Stimulated activated CD8-positive, alpha-beta memory T cell treated with anti-CD3 and anti-CD28 coated beads, Interleukin-15, amount 100 ng/mL, for 4 hours (primary cell): ENCODE results near the gene TYW1.
"Not testable (repeated sequence)": the region's sequence is repeated elsewhere in the genome, so short reads cannot be mapped to it uniquely, and the experiment has no call there.

Experiments used
- DNase-seq, 2 donors: peaks; one replicate each; pipeline ENCODE4 v3.0.0-alpha.2; 2020; ENCODE audit warnings: low read depth in 2 of 2

The TYW1 gene, protein sequence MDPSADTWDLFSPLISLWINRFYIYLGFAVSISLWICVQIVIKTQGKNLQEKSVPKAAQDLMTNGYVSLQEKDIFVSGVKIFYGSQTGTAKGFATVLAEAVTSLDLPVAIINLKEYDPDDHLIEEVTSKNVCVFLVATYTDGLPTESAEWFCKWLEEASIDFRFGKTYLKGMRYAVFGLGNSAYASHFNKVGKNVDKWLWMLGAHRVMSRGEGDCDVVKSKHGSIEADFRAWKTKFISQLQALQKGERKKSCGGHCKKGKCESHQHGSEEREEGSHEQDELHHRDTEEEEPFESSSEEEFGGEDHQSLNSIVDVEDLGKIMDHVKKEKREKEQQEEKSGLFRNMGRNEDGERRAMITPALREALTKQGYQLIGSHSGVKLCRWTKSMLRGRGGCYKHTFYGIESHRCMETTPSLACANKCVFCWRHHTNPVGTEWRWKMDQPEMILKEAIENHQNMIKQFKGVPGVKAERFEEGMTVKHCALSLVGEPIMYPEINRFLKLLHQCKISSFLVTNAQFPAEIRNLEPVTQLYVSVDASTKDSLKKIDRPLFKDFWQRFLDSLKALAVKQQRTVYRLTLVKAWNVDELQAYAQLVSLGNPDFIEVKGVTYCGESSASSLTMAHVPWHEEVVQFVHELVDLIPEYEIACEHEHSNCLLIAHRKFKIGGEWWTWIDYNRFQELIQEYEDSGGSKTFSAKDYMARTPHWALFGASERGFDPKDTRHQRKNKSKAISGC

DNA sequence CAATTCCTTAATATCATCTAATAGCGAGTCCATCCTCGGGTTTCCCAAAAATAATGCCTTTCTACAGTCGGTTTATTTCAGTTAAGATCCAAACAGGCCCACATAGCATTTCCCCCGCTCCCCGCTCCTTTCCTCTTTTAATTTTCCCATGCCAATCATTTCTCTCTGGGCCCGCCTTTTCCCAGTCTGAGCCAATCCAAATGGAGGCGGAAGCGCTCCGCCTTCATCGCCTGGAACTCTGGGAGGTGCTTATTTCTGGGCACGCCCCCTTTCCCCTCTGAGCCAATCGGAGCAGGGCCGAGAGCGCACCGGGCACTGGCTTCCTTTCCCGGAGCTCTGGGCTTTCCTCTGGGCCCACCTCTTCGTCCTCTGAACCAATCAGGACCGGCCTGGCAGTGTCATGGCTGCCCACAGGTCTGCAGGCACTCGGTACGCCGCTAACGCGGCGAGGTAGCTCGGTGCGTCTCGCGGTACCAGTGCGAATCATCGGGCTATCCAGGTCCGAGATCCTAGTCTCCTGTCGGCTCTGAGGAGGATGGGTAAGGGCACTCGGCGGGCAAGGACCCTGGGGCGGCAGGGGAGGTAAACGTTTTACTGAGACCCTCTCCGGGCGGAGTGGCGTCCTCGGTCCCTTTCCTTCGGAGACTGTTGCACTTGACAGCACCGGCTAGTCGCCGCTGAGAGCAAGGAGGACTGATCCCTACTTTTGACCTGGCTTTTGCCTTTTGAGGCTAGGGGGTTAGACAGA is at the start of gene TYW1:
TSS of gene TYW1 (plus strand) at position 390 of the 748 bp plus-strand sequence. CDS start at position 536, 146 bp downstream.
- peak; percentile 92 to 97 for DNase-seq

GRCh38 chr7:66948480-66949109 is 48.0 kb upstream of the TYW1 start:
- DNase-seq, result no peak

- no peak for DNase-seq
Observed at GRCh38 chr7:66950311-66950710, 46.3 kb upstream of the TYW1 start.

GRCh38 chr7:66950763-66951162 is 45.9 kb upstream of the TYW1 start:
- DNase-seq, result no peak

DNA sequence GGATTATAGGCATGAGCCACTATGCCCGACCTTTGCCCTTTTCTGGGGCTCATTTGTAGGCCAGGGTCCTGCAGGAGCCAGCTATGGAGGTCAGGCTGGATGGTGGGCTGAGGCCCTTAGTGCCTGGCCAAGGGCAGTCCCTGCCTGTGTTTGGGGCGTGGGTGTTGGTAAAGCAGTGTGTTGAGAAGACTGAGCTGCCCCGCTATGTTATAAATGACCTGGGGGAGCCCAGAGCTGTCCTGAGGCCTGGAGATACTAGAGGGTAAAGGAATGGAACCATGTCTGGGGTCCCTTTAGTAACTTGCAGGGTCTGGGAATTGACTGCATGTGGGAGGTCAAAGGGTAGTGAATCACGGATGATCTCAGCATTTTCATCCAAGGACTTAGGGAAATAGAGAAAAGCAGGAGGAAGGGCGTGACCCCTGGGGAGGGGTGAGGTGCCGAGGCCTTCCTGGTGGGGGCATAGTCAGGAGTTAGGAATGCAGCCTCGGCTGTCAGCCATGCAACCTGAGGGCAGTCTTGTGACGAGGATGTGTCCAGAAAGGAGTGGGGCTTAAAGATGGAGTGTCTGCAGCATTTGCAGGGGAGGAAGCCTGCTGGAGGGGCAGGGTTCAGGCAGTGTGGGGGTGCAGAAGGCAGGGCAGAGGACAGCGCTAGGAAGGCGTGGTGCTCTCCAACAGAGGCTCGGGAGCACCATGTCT is 44.1 kb upstream of the TYW1 start:
- no peak for DNase-seq

DNA sequence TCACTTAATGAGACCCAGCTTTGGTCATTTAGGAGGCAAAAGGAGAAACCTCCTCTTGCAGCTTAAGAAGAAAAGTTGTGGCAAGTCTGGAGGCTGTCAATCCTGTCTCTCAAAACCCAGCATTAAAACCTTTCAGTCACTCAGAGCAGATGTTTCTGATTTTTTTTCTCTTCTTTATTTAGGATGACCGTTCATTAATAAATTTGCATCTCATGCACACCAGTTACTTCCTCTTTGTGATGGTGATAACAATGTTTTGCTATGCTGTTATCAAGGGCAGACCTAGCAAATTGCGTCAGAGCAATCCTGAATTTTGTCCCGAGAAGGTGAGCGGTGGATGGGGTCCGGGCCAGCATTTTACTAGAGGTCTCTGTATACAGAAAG is 43.6 kb upstream of the TYW1 start:
- no peak for DNase-seq

DNA sequence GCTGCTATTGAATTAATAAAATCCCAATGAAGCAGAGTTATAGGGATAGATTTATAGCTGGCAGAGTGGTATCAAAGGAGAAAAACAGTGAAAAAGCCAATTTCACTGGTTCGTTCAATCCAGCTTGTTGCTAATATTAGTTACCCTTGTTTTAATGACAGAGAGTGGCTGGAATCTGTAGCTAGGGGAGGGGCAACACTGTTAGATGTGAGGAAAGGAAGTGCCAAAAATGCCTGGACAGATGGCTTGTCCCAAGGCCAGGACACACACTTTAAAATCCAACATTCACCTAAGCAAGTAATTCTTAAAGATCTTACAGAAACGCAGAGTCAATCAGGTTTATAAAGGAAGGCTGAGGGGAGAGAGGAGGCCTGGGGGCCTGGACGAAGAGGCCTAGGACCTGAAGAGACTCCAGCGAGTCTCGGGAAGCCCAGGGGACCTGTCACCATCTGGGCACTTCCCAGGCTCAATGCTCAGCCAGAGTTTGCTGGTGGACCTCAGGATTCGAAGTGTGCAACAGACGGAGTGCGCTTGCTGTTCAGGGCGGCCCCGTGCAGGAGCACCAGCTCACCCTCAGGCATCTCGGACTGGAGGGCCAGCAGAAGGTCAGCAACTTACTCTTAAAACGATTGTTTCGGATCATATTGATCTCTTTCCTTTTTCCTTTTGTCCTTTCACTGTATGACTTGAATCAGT is 38.9 kb upstream of the TYW1 start:
- no peak for DNase-seq

GRCh38 chr7:66958538-66959350 is 37.9 kb upstream of the TYW1 start:
- no peak for DNase-seq

DNA sequence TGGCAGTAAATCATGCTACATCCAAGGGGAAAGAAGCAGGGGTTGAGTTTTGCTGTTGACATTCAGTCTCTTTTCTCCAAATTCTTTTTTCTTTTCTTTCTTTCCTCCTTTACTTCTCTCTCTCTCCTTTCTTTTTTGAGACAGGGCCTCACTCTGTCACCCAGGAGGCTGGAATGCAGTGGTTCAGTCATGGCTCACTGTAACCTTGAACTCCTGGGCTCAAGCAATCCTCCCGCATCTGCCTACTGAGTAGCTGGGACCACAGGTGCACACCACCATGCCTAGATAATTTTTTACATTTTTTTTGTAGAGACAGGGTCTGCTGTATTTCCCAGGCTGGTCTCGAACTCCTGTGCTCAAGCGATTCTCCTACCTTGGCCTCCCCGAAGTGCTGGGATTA is 36.4 kb upstream of the TYW1 start:
- DNase-seq, result no peak

- DNase-seq, result no peak
Observed at GRCh38 chr7:66961096-66961495, 35.5 kb upstream of the TYW1 start.

DNA sequence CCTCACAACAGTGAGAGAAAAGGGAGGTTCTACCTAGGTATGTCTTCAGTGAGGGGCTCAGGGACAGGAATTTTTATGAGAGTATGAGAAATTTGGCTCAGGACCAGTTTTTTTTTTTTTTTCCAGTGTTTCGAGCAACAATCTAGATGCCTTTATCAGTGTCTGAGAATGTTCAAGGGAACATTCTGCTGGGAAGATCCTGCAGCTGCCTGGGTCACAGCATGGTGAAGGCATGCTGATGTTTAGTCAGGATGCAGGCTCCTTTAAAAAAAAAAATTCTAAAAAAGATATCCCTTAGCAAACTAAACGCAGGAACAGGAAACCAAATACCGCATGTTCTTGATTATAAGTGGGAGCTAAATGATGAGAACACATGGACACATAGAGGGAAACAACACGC is 32.2 kb upstream of the TYW1 start:
- DNase-seq, result no peak

DNA sequence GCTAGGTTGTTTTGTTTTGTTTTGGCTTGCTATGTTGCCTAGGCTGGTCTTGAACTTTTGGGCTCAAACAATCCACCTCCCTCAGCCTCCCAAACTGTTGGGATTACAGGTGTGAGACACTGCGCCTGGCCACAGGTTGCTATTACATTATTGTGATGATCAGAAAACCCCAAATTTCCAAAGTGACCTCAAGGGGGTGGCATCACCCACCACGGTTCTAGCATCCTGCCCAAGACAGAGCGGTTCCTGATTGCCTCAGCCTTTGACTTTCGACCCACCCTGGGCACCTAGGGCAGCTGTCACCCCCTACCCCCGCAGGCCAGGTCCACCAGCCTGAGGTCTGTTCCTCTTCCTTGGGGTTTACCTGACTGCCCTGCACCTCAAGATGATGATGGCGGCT is 29.6 kb upstream of the TYW1 start:
- no peak for DNase-seq

DNA sequence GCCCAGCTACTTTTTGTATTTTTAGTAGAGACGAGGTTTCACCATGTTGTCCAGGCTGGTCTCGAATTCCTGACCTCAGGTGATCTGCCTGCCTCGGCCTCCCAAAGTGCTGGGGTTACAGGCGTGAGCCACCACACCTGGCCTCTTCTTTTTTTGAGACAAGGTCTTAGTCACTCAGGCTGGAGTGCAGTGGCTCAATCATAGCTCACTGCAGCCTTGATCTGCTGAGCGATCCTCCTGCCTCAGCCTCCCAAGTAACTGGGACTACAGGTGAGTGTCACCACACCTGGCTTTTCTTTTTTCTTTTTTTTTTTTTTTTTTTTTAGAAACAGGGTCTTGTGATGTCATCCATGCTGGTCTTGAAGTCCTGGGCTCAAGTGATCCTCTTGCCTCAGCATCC is 27.6 kb upstream of the TYW1 start:
- not testable (repeated sequence) for DNase-seq

DNA sequence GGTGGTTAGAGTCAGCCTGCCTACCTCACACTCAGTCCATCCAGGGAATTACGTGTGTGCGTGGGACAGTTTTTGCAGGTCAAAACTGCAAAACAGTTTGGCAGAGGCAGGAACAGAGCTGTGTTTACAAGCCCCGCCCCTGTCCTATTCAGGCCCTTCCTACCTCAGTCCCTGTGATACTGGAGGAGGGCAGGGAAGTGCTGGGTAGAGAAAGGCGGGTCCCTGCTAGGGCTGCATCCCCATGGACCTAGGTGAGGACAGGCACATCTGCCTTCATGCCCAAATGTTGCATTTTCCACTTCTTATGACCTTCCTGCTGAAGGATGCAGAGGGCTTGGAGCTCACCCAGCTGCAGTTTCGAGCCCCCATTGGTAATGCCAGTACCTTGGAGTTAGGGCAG is 26.3 kb upstream of the TYW1 start:
- no peak for DNase-seq

GRCh38 chr7:66974986-66975590 is 21.5 kb upstream of the TYW1 start:
- DNase-seq, result no peak

DNA sequence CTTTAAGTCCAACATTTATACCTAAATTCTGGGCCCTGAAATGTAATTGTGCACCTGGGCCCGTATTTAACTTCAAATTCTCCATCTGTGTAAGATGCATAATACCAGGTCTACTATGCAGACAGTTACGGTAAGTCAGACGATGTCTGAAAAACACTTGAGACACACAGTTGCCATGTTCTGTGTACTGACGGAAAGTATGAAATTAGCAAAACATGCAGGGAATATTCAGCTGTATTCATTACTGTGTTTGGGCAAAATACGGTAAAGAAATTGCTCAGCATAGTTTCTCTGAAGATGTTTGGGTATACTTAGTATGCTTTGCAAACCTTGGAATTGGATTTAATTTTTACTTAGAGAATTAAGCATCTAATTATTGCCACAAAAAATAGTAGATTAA is 18.3 kb upstream of the TYW1 start:
- not testable (repeated sequence) for DNase-seq

DNA sequence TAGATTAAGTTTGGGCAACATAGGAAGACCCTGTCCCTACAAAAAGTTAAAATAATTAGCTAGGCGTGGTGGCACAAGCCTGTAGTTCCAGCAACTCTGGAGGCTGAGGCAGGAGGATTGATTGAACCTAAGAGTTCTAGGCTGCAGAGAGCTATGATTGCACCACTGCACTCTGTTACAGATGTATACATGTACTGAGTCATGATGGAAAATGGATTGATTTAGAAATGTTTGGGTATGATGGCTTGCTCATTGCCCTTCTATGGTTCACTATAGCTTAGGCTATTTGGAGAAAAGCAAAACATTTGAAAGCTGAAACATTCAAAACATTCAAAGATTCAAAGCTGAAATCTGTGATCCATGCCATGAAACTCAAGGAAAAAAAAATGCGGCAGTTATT is 17.6 kb upstream of the TYW1 start:
- DNase-seq, result not testable (repeated sequence)

GRCh38 chr7:66980336-66980735 is 16.3 kb upstream of the TYW1 start:
- DNase-seq, result not testable (repeated sequence)

GRCh38 chr7:66989552-66989951 is 7.1 kb upstream of the TYW1 start:
- not testable (repeated sequence) for DNase-seq
